ENCODE data around the gene ALDH3B1. TPM values are rescaled to one million over a fixed set of nuclear protein-coding genes. Genes with fewer than 3 reads are reported as not detected.

The ALDH3B1 gene
- total and polyA plus RNA-seq, 2 of the 4 experiments (the other 2 are of a cell fraction), result 11.8 to 22.8 TPM

- no peak overlapping the region for H2BK5ac ChIP-seq (ENCODE audit: low read depth, low read length, poor library complexity, severe bottlenecking)
- H4K8ac ChIP-seq (ENCODE audit: low read depth in 2 of 2, low read length in 2 of 2), result no peak overlapping the region
- in situ Hi-C loops (cut with MboI; ENCODE audit: low sequenced_read_pairs), result no loop called here
- no peak overlapping the region for H4K91ac ChIP-seq (ENCODE audit: insufficient read depth, low read depth, low read length)
- no peaks in the 10 kb centered on the region for H3K36me3 ChIP-seq (ENCODE audit: control insufficient read depth, insufficient read depth, low read length)
- H3K9me3 ChIP-seq (ENCODE audit: control insufficient read depth, insufficient read depth, low read length), result no peaks in the 10 kb centered on the region
- H3K27me3 ChIP-seq (ENCODE audit: control insufficient read depth, insufficient read depth, low read length), result no peaks in the 10 kb centered on the region
- no peak for DNase-seq
- H3K27ac ChIP-seq (ENCODE audit: insufficient read depth, low read length), result no peak overlapping the region
- H4K20me1 ChIP-seq (ENCODE audit: insufficient read depth, low read length), result no peaks in the 10 kb centered on the region
- no peak overlapping the region for H2AK9ac ChIP-seq (replicated peaks; ENCODE audit: low read depth, low read length, poor library complexity)
- H3K23ac ChIP-seq (ENCODE audit: low read depth, low read length), result no peak overlapping the region
- no peak overlapping the region for H3K4me3 ChIP-seq (ENCODE audit: insufficient read depth, low read depth, low read length)
- no peak overlapping the region for H2BK20ac ChIP-seq (ENCODE audit: low read depth, low read length)
- no peak for ATAC-seq (ENCODE audit: low read depth)
- CTCF ChIA-PET, result interaction anchor here (0.6 kb wide), 1 partner anchor 181 kb away, joined by 3 read pairs; no protein-coding TSS in a partner anchor
- H4K5ac ChIP-seq (ENCODE audit: low read depth, low read length), result no peak overlapping the region
- no TSS peak for BruUV-seq (replicated peaks)
- TF ChIP-seq USF2 (IDR thresholded peaks at IDR 0.05; ENCODE audit: low read depth, low read length), result no peak
- TF ChIP-seq MAZ (IDR thresholded peaks at IDR 0.05; ENCODE audit: borderline replicate concordance, low read depth, low read length), result no peak
- TF ChIP-seq BHLHE40 (IDR thresholded peaks at IDR 0.05; ENCODE audit: low read depth, low read length), result no peak
- no peak for TF ChIP-seq MXI1 (IDR thresholded peaks at IDR 0.05; ENCODE audit: borderline replicate concordance, low read depth, low read length)
- no peak for TF ChIP-seq SMC3 (IDR thresholded peaks at IDR 0.05; ENCODE audit: low read depth, low read length)
- TF ChIP-seq CHD1 (IDR thresholded peaks at IDR 0.05; ENCODE audit: low read depth, low read length), result no peak
- no peak for TF ChIP-seq RAD21 (IDR thresholded peaks at IDR 0.05; ENCODE audit: low read length)
- H3K4ac ChIP-seq (ENCODE audit: low read depth, low read length), result no peak overlapping the region
- no peak overlapping the region for H3K18ac ChIP-seq (ENCODE audit: low read depth, low read length)
- H3K14ac ChIP-seq (replicated peaks; ENCODE audit: low read depth, low read length), result no peak overlapping the region
- dilution Hi-C loops (cut with HindIII; ENCODE audit: low sequenced_read_pairs, unreplicated experiment), result no loop called here
- peaks cover 5% of the 10 kb centered on the region; the same call in 1 of the 2 replicates for H3K9me1 ChIP-seq (ENCODE audit: insufficient read depth, low read length)
- H3K56ac ChIP-seq (ENCODE audit: extremely low read depth, insufficient read depth, low read length), result no peak overlapping the region
- H3K9ac ChIP-seq (ENCODE audit: low read depth, low read length), result no peak overlapping the region
- intact Hi-C loops (cut with micrococcal nuclease), result no loop called here
- no peak overlapping the region for H2AK5ac ChIP-seq (ENCODE audit: low read depth, low read length)
- no peak overlapping the region for H2BK15ac ChIP-seq (ENCODE audit: low read depth, low read length)
- H3K4me1 ChIP-seq (ENCODE audit: control insufficient read depth, insufficient read depth, low read length), result peaks cover 5% of the 10 kb centered on the region
- H2AFZ ChIP-seq (replicated peaks; ENCODE audit: low read length, poor library complexity), result peak overlapping the region; percentile 83
- H2BK120ac ChIP-seq (ENCODE audit: low read depth, low read length), result no peak overlapping the region
- peaks cover 0 to 6% of the 10 kb centered on the region in 2 experiments; a peak in 2 of 4 replicates for H3K79me1 ChIP-seq (ENCODE audit: low read depth in 1 of 2, low read length in 2 of 2)
- 79% methylated on average over 2 of the region's 9 CpGs; no CpG with 5 or more reads in 1 of the 2 experiments for WGBS, 2 experiments (ENCODE audit: extremely low coverage in 2 of 2, insufficient read length in 1 of 2)
- POLR2A ChIA-PET (ENCODE audit: unreplicated experiment), result no interaction called here
- no peak overlapping the region for H3K4me2 ChIP-seq (ENCODE audit: low read depth, low read length)
These were observed 7.6 kb upstream of the ALDH3B1 start for GRCh38 chr11:68002575-68002937.

Data from IMR-90 (cell line).